IMR-90 (cell line): ENCODE data around the gene MADD. TPM values are rescaled to one million over a fixed set of nuclear protein-coding genes. Genes with fewer than 3 reads are reported as not detected.
A peak's percentile ranks its signal among the peaks of the same experiment; 100 is the strongest.

Experiments
- ATAC-seq: fragments of 200-7000 bp; cut with Tn5 transposase; 2 replicates; pipeline ENCODE4 v1.9.1; 2020; ENCODE audit warnings: low read depth, mild to moderate bottlenecking, moderate library complexity
- BruUV-seq: library from RNA; stranded (reverse); fragments of 400-500 nt; replicated peaks from 2 replicates; lab custom pipeline; 2021; lab: Mats Ljungman, UMichigan
- CTCF ChIA-PET: fragments of 300-600 bp; formaldehyde crosslinking; extraction: SDS; loops from one replicate; lab custom pipeline; 2021; ENCODE audit warnings: antibody characterized with exemption; lab: Yijun Ruan, JAX
- POLR2A ChIA-PET: fragments of 300-600 bp; sonication (Branson Sonifier 250); formaldehyde crosslinking; loops from one replicate; lab custom pipeline; 2022; ENCODE audit warnings: antibody characterized with exemption; ENCODE audit not compliant: unreplicated experiment; lab: Charles Lee
- DNase-seq: peaks from one replicate; pipeline ENCODE4 v3.0.0; 2013
- H2AFZ ChIP-seq: replicated peaks from 2 replicates; pipeline ENCODE3; 2013; ENCODE audit warnings: low read length, mild to moderate bottlenecking; ENCODE audit not compliant: poor library complexity
- H2AK5ac ChIP-seq: 2 replicates; pipeline ENCODE4 v1.6.1; 2013; ENCODE audit warnings: low read depth, low read length, inconsistent platforms
- H2AK9ac ChIP-seq: replicated peaks from 2 replicates; pipeline ENCODE3; 2013; ENCODE audit warnings: mild to moderate bottlenecking, low read depth, low read length, moderate library complexity; ENCODE audit not compliant: poor library complexity
- H2BK120ac ChIP-seq: 2 replicates; pipeline ENCODE4 v1.6.1; 2013; ENCODE audit warnings: low read depth, low read length, inconsistent platforms
- H2BK15ac ChIP-seq: 3 replicates; pipeline ENCODE4 v1.6.1; 2013; ENCODE audit warnings: low read depth, low read length, inconsistent platforms
- H2BK20ac ChIP-seq: 2 replicates; pipeline ENCODE4 v1.6.1; 2013; ENCODE audit warnings: low read depth, mild to moderate bottlenecking, inconsistent platforms, low read length, moderate library complexity
- H2BK5ac ChIP-seq: 2 replicates; pipeline ENCODE4 v1.6.1; 2013; ENCODE audit warnings: mild to moderate bottlenecking, low read depth, low read length, inconsistent platforms; ENCODE audit not compliant: poor library complexity, severe bottlenecking
- H3K14ac ChIP-seq: replicated peaks from 2 replicates; pipeline ENCODE4 v1.6.1; 2013; ENCODE audit warnings: low read depth, low read length, inconsistent platforms
- H3K18ac ChIP-seq: 2 replicates; pipeline ENCODE4 v1.6.1; 2013; ENCODE audit warnings: low read depth, low read length, control low read depth
- H3K23ac ChIP-seq: 2 replicates; pipeline ENCODE4 v1.6.1; 2013; ENCODE audit warnings: low read depth, low read length, inconsistent platforms
- H3K27ac ChIP-seq: 2 replicates; pipeline ENCODE4 v1.5.1; 2013; ENCODE audit warnings: mild to moderate bottlenecking, control low read depth, low read length; ENCODE audit not compliant: insufficient read depth
- H3K27me3 ChIP-seq: 2 replicates; pipeline ENCODE4 v1.6.1; 2013; ENCODE audit warnings: low read length; ENCODE audit not compliant: control insufficient read depth, insufficient read depth
- H3K36me3 ChIP-seq: 2 replicates; pipeline ENCODE4 v1.6.1; 2013; ENCODE audit warnings: low read length, mixed read lengths; ENCODE audit not compliant: control insufficient read depth, insufficient read depth
- H3K4ac ChIP-seq: 2 replicates; pipeline ENCODE4 v1.6.1; 2013; ENCODE audit warnings: low read depth, low read length, inconsistent platforms
- H3K4me1 ChIP-seq: 2 replicates; pipeline ENCODE4 v1.6.1; 2013; ENCODE audit warnings: low read length, mixed read lengths; ENCODE audit not compliant: control insufficient read depth, insufficient read depth
- H3K4me2 ChIP-seq: 2 replicates; pipeline ENCODE4 v1.6.1; 2013; ENCODE audit warnings: low read depth, mild to moderate bottlenecking, control low read depth, low read length, moderate library complexity
- H3K4me3 ChIP-seq: 2 replicates; pipeline ENCODE4 v1.5.1; 2013; ENCODE audit warnings: low read depth, mild to moderate bottlenecking, control low read depth, low read length, moderate library complexity; ENCODE audit not compliant: insufficient read depth
- H3K56ac ChIP-seq: 2 replicates; pipeline ENCODE4 v1.6.1; 2013; ENCODE audit warnings: low read length, inconsistent platforms; ENCODE audit not compliant: insufficient read depth; ENCODE audit errors: extremely low read depth
- H3K79me1 ChIP-seq, 2 experiments: 2 replicates each; pipeline ENCODE4 v1.6.1; 2013; ENCODE audit warnings: low read length in 2 of 2, inconsistent platforms in 1 of 2, low read depth in 1 of 2
- H3K9ac ChIP-seq: 2 replicates; pipeline ENCODE4 v1.6.1; 2013; ENCODE audit warnings: low read depth, low read length, control low read depth
- H3K9me1 ChIP-seq: 2 replicates; pipeline ENCODE4 v1.6.1; 2013; ENCODE audit warnings: low read length, inconsistent platforms; ENCODE audit not compliant: insufficient read depth
- H3K9me3 ChIP-seq: 2 replicates; pipeline ENCODE4 v1.6.1; 2013; ENCODE audit warnings: low read length; ENCODE audit not compliant: control insufficient read depth, insufficient read depth
- H4K20me1 ChIP-seq: 2 replicates; pipeline ENCODE4 v1.6.1; 2013; ENCODE audit warnings: low read length, inconsistent platforms; ENCODE audit not compliant: insufficient read depth
- H4K5ac ChIP-seq: 2 replicates; pipeline ENCODE4 v1.6.1; 2013; ENCODE audit warnings: mild to moderate bottlenecking, low read depth, low read length, control low read depth
- H4K8ac ChIP-seq, 2 experiments: 2 replicates each; pipeline ENCODE4 v1.6.1; 2013; ENCODE audit warnings: low read depth in 2 of 2, low read length in 2 of 2, control low read depth in 1 of 2, inconsistent platforms in 1 of 2
- H4K91ac ChIP-seq: 2 replicates; pipeline ENCODE4 v1.6.1; 2013; ENCODE audit warnings: low read depth, low read length, inconsistent platforms; ENCODE audit not compliant: insufficient read depth
- BHLHE40 ChIP-seq: fragments of 150-350 bp; IDR thresholded peaks from 2 replicates; pipeline ENCODE4 v1.6.1; 2016; ENCODE audit warnings: mild to moderate bottlenecking, low read depth, low read length
- CEBPB ChIP-seq: IDR thresholded peaks from 2 replicates; pipeline ENCODE4 v1.6.1; 2012; ENCODE audit warnings: low read depth, low read length, improper control_type of control experiment
- FOS ChIP-seq: fragments of 150-350 bp; IDR thresholded peaks from 2 replicates; pipeline ENCODE4 v1.6.1; 2016; ENCODE audit warnings: low read depth, low read length
- MAZ ChIP-seq: IDR thresholded peaks from 2 replicates; pipeline ENCODE4 v1.6.1; 2012; ENCODE audit warnings: low read depth, mild to moderate bottlenecking, low read length, improper control_type of control experiment, moderate library complexity, borderline replicate concordance
- MXI1 ChIP-seq: IDR thresholded peaks from 2 replicates; pipeline ENCODE4 v1.6.1; 2012; ENCODE audit warnings: low read depth, mild to moderate bottlenecking, low read length, moderate library complexity, borderline replicate concordance
- NFE2L2 ChIP-seq: fragments of 150-350 bp; IDR thresholded peaks from 2 replicates; pipeline ENCODE4 v1.6.1; 2016; ENCODE audit warnings: low read depth, mild to moderate bottlenecking, low read length
- POLR2A ChIP-seq: IDR thresholded peaks from 2 replicates; pipeline ENCODE4 v1.6.1; 2012; ENCODE audit warnings: mild to moderate bottlenecking, low read depth, low read length
- RAD21 ChIP-seq: IDR thresholded peaks from 2 replicates; pipeline ENCODE4 v1.6.1; 2012; ENCODE audit warnings: low read length, improper control_type of control experiment
- RFX5 ChIP-seq: IDR thresholded peaks from 2 replicates; pipeline ENCODE4 v1.8.0; 2012; ENCODE audit warnings: low read depth, mild to moderate bottlenecking, low read length, moderate library complexity
- WGBS, 2 experiments: methylation state at CpG; one replicate each; pipeline versions ENCODE4 v1.1.5 to v1.1.7; 2013; ENCODE audit warnings: missing lambda C conversion rate in 2 of 2; ENCODE audit not compliant: insufficient read length in 1 of 2; ENCODE audit errors: extremely low coverage in 2 of 2; 5-methylcytosine and 5-hydroxymethylcytosine counted together
- dilution Hi-C: fragments of 300-500 bp; cut with HindIII; formaldehyde crosslinking; loops from one replicate; pipeline ENCODE4 v1.14.3; 2018; ENCODE audit warnings: low sequenced_read_pairs; ENCODE audit not compliant: unreplicated experiment
- in situ Hi-C: fragments of 300-500 bp; cut with MboI; formaldehyde crosslinking; loops from 3 replicates; pipeline ENCODE4 v1.14.3; 2019; ENCODE audit warnings: low sequenced_read_pairs, inconsistent platforms, mixed read lengths
- intact Hi-C: fragments of 100-400 bp; cut with micrococcal nuclease; formaldehyde crosslinking; loops from 2 replicates; pipeline ENCODE4 v1.10.0; 2022
- polyA plus RNA-seq, 3 experiments: library from polyadenylated mRNA; depleted of rRNA; stranded (reverse); fragments of >200 nt; gene quantifications; 2 replicates each; pipeline ENCODE4 v1.2.3, GENCODE V29; 2012; ENCODE audit warnings: low replicate concordance in 1 of 3
- total RNA-seq: library from RNA; depleted of rRNA; stranded (reverse); fragments of >200 nt; gene quantifications from 2 replicates; pipeline ENCODE4 v1.2.3, GENCODE V29; 2012
- TF ChIP-seq, protein P1 (sequence below): fragments of 150-350 bp; IDR thresholded peaks from 2 replicates; pipeline ENCODE4 v1.6.1; 2017; ENCODE audit warnings: mild to moderate bottlenecking, antibody characterized with exemption, low read length, low read depth
- TF ChIP-seq, protein P2 (sequence below): conservative IDR thresholded peaks from 2 replicates; pipeline ENCODE4 v1.5.1; 2012; ENCODE audit warnings: mild to moderate bottlenecking, low read depth, low read length, improper control_type of control experiment

MADD gene
- total and polyA plus RNA-seq, 2 of the 4 experiments (the other 2 are of a cell fraction) = 13.3 to 16.4 TPM

DNA sequence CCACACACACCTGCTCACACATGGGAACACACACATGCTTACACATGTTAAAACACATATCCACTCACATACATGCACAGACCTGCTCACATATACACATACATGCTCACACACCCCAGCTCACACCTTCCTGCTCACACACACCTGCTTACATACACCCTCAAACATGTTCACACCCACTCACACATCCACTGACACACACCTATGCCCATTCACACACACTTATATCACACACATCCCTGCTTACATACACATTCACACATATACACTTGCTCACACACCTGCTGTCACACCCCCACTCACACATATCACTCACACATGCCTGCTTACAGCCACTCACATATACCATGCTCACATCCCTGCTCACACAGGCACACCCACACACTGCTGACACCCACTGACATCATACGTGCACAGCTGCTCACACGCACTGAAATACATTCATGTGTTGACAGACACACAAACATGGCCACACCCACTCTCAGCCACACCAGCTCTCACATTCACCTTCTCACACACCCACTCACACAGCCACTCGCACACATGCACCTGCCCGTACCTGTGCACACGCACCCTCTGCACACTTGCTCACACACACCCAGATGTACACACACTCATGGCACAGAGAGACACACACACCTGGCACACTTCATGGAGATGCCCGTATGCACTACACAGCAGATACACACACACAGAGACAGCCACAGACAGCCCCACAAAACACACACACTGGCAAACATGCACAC lies 88.2 kb downstream of the MADD start:
- in situ Hi-C loops (loop anchor here (25.0 kb wide), 1 partner anchor 471 kb away; no protein-coding TSS in a partner anchor), intact Hi-C loops (no loop called here), dilution Hi-C loops (no loop called here)
- Histone ChIP-seq H3K56ac (no peak overlapping the region), H2AK5ac (peak overlapping the region; percentile 12; the same call in 1 of the 2 replicates), H3K23ac (no peak overlapping the region), H4K5ac (no peak overlapping the region), H2BK20ac (no peak overlapping the region), H2BK5ac (no peak overlapping the region), H3K27me3 (no peaks in the 10 kb centered on the region; the same call in none of the 2 replicates), H3K9me3 (no peaks in the 10 kb centered on the region), H2AFZ (no peak overlapping the region), H3K4me1 (no peaks in the 10 kb centered on the region), H3K4me2 (no peak overlapping the region), H4K20me1 (no peaks in the 10 kb centered on the region), H3K4ac (no peak overlapping the region), H2BK15ac (no peak overlapping the region), H3K4me3 (no peak overlapping the region), H2BK120ac (no peak overlapping the region), H3K14ac (no peak overlapping the region), H3K27ac (no peak overlapping the region), H3K9me1 (peaks cover 20% of the 10 kb centered on the region), H3K36me3 (no peaks in the 10 kb centered on the region), H3K18ac (no peak overlapping the region), H3K9ac (no peak overlapping the region), H4K8ac (no peak overlapping the region), H3K79me1 (peaks cover 0 to 2% of the 10 kb centered on the region in 2 experiments; a peak in 1 of 4 replicates), H2AK9ac (no peak overlapping the region), H4K91ac (no peak overlapping the region)
- no TSS peak for BruUV-seq
- POLR2A ChIA-PET = no interaction called here
- DNase-seq (no peak), ATAC-seq (no peak)
- TF ChIP-seq, protein P1, sequence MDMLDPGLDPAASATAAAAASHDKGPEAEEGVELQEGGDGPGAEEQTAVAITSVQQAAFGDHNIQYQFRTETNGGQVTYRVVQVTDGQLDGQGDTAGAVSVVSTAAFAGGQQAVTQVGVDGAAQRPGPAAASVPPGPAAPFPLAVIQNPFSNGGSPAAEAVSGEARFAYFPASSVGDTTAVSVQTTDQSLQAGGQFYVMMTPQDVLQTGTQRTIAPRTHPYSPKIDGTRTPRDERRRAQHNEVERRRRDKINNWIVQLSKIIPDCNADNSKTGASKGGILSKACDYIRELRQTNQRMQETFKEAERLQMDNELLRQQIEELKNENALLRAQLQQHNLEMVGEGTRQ = no peak
- TF ChIP-seq MXI1 (no peak), POLR2A (no peak), CEBPB (no peak), NFE2L2 (no peak), RFX5 (no peak), FOS (no peak), BHLHE40 (no peak), MAZ (no peak), RAD21 (no peak)
- TF ChIP-seq, protein P2, sequence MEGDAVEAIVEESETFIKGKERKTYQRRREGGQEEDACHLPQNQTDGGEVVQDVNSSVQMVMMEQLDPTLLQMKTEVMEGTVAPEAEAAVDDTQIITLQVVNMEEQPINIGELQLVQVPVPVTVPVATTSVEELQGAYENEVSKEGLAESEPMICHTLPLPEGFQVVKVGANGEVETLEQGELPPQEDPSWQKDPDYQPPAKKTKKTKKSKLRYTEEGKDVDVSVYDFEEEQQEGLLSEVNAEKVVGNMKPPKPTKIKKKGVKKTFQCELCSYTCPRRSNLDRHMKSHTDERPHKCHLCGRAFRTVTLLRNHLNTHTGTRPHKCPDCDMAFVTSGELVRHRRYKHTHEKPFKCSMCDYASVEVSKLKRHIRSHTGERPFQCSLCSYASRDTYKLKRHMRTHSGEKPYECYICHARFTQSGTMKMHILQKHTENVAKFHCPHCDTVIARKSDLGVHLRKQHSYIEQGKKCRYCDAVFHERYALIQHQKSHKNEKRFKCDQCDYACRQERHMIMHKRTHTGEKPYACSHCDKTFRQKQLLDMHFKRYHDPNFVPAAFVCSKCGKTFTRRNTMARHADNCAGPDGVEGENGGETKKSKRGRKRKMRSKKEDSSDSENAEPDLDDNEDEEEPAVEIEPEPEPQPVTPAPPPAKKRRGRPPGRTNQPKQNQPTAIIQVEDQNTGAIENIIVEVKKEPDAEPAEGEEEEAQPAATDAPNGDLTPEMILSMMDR = no peak
- WGBS, 2 experiments = 92% methylated on average over 4 of the region's 6 CpGs; no CpG with 5 or more reads in 1 of the 2 experiments
- CTCF ChIA-PET = no interaction called here
